Stimulated activated CD4-positive, alpha-beta T cell treated with anti-CD3 and anti-CD28 coated beads, TNF-alpha, amount 100 ng/mL, for 1 hour (primary cell): ENCODE results near the gene CACUL1.
"Not testable (repeated sequence)": the region's sequence is repeated elsewhere in the genome, so short reads cannot be mapped to it uniquely, and the experiment has no call there.

Source experiments
- DNase-seq, 3 donors: peaks; one replicate each; pipeline ENCODE4 v3.0.0-alpha.2; 2020; ENCODE audit warnings: low read depth in 3 of 3, low spot score in 1 of 3

CACUL1 gene

DNA sequence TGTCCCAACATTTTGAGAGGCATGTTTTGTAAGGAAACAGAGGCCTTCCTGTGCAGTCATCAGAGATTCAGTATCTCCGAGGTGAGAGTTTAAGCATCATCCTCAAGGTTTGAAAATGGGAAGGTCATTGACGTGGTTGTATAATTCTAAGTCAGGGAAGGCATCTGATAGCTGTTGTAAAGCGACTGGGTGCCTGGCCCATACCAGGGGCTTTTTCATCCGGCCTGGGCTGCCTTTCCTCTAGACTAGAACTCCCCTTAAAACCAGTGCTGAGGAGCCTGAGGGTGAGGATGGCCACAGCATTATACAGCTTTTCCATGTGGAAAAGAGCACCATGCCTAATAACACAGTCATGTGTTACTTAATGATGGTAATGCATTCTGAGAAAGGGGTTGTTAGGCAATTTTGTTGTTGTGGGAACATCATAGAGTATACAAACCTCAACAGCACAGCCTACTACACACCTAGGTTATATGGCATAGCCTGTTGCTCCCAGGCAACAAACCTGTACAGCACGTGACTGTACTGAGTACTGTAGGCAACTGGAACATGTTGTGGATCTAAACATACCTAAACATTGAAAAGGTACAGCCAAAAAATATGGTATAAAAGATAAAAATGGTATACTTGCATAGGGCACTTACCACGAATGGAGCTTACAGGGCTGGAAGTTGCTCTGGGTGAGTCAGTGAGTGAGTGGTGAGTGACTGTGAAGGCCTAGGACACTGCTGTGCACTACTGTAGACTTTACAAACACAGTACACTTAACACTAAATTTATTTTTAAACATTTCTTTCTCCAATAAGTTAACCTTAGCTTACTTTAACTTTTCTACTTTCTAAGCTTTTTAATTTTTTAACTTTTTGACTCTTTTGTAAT is 13.5 kb upstream of the CACUL1 start:
- DNase-seq, result no peak

DNA sequence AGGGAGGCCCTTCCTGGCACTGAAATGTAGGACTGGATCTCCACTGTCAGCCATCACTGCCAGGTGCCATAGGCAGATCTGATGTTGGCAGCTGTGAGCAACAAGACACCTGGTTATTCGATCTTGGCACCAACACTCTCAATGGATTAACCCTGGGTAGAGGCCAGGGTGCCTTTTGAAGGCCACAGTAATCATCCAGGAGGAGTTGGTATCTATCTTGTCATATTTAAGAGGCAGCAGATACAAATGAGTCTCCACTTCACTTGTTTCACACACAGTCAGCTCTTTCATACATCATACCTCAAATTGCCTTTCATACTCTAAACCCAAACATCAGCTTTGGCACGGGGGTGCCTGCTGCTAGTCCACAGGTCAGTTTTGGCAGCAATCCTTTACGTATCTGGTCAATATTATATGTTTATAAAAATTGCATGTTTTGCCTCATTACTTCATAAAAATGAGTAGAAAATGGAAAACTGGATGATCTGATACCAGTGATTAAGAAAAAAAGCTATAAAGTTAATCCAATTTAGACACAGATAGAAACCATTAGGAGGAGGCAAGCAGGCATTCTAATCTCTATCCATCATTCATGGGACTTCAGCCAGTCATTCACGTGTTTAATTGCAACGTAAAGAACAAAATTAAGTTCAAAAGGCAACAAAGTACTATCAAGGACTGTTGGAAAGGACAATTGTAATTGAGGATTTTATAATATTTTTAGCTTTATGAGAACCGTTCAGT is 12.7 kb upstream of the CACUL1 start:
- no peak for DNase-seq

DNA sequence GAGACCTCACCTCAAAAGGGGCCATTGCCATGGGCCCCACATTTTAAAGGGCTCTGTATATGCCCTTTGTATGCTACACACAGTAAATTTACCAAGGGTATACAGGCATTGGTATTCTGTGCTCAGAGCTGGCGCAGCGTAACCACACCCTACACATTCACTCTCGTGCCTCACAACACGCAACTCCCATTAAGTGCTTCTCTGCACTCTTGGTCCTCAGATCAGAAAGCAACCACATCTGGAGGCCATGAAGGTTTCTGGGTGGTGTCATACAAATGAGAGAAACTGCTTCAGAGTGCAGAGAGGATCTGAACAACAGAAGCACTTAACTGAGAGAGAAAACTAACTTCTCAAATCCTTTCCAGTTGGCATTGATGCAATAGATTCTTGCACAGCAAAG is 9.4 kb upstream of the CACUL1 start:
- DNase-seq, result no peak

DNA sequence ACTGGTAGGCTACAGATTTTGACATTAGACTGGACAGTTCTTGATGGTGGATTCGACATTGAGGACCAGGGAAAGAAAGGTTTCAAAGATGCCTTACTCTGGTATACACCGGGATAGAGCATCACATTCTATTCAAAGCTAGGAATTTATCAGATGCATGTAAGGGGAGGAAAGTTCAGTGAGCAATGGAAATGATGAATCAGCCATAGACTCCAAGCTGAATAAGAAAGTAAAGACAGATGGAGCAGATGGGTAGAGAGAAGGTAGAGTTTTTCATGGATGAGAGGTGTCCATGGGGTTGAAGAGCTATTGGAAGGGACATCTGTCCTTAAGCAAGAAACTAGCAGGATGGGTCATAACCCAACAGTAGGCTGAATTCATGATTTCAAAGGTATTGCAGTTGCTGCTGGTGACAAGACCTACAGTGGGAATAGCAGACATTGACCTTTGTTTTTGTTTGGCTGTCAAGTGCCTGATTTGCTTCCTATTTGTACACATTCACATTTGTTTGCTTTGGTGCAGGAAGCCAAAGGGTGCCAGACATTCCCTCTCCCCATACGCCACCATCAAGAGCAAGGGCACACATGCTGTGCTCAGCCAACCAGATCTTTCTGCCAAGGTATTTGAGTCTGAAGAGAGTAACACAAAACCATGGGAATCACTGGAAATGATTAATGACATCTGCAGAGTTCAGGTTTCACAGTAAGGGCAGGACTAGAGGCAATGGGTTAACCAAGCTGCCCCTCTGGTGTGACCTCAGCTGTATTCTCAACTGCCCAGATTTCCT is 8.6 kb upstream of the CACUL1 start:
- DNase-seq, result no peak

DNA sequence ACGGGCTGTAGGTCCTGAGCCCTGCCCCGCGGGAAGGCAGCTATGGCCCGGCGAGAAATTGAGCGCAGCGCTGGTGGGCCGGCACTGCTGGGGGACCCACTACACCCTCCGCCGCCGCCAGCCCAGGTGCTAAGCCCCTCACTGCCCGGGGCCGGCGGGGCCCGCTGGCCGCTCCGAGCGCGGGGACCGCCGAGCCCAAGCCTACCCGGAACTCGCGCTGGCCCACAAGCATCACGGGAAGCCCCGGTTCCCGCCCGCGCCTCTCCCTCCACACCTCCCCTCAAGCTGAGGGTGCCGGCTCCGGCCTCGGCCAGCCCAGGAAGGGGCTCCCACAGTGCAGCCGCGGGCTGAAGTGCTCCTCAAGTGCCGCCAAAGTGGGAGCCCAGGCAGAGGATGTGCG is 5.5 kb upstream of the CACUL1 start:
- no peak for DNase-seq

DNA sequence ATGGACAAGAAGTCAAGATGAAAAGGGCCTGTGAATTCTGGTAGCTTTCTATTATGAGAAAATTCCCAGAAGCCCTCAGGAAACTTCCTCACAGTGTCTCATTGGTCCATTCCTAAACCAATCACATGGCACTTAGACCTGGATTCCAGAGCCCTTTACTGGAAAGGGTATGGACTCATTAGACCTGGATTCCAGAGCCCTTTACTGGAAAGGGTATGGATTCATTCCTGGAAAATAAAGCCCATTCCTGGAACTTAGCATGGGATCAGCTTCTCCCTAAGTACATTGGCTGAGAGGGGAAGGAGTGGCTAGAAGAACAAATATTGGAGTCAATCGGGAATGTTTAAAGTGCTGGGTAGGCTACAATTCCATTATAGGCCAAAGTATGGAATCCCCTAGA is 3.7 kb upstream of the CACUL1 start:
- no peak for DNase-seq

DNA sequence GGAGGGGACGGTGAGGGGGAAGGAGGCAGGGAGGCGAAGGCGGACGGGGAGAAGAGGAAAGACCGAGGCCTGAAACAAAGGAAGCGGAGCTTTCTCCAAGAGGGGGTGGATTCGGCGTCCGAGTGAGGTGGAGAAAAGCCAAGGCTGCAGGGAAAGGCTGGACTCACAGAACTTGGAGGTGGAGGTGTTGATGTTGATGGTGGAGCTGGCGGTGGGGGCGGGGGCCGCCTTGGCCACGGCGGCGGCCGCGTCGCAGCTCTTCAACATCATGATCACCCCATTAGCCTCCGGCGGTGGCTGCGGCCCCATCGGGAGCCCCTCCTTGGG is 578 bp downstream of the CACUL1 start:
- peak in 1 of 3 donors; percentile 25 for DNase-seq

DNA sequence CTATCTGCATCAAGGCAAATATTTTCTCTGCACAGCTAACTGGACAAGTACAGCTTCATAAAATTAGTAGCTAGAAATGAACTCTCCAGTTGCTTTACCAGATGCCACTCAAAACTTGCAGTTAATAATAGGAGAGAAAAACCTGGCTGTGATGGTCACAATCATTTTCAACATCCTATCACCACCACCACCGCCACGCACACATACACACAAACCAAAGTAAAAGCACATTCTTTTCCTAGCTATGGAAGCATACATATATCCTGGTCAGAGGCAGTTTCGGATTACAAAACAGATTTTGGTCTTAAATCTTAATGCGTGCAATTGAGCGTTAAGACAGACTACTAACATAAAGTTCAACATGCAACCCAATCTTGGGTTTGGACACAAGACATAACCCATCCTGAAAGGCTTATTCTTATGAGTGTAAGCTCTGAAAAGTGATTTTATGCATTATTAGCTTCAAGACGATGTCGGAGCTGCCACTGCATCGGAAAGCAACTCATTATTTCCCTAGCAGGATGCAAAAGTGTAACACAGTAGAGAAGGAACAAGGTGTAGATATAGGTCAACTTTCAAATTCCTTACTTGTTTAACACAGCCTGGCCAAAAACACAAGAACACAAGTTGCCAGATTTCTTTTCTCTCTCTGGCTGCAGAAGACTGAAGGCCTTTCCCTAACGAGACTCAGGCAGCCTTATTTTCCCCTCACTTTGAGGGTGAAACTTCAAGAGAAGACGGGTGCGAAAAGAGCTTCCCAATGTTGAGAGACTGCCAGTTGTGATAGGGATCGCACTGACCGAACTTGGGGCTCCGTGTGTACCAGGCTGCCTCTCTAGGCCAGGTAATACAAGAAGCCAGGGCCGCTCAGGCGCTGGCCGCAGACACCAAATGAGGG is 1.2 kb downstream of the CACUL1 start:
- no peak for DNase-seq

DNA sequence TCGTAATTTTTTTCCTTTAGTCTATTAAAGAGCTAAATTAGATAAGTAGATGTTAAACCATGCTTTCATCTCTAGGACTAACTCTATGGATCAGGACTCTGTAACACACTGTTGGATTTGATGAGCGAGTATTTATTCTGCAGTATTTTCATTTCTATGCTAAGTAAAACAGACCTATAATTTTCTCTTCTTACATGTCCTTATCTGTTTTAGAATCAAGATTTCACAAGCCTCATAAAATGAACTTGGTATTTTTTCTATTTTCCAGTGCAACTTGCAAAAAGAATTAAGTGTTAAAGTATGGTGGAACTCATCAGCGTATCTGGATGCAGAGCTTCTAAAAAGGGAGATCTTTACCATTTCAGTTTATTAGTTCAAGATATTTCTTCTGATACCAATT is 2.4 kb downstream of the CACUL1 start:
- DNase-seq, result no peak

DNA sequence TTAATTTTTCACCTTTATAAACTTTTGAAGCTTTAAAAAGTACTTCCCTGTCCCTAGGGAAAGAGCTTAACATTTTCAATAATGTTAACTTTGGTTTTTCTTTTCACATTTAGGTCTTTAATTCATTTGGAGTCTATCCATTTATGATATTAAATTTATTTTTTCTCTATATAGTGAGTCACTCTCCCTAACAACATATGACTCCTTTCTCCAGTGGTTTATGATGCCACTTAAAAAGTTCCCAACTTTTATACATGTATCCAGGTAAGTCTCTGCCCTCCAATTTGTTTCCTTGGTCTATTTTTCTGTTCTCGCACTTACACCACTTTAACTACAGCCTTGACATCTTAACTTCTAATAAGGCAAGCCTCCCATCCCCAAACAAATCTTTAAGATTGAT is 3.5 kb downstream of the CACUL1 start:
- DNase-seq, result no peak

DNA sequence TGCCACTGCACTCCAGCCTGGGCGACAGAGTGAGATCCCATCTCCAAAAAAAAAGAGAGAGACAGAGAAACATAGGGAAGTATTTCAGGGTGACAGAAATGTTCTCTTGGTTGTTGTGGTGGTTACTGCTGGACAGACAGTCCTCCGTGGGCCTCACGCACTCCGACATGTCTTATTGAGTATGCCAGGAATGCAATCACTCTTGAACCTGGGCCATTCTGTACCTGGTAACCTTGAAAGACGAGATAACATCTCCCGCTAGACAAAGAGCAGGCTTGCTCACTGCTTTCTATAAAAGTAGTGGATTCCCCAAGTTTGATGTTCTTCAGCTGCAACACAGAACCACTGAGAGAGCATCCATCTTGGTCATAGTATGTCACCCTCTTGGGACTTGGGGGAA is 6.7 kb downstream of the CACUL1 start:
- DNase-seq, result no peak

DNA sequence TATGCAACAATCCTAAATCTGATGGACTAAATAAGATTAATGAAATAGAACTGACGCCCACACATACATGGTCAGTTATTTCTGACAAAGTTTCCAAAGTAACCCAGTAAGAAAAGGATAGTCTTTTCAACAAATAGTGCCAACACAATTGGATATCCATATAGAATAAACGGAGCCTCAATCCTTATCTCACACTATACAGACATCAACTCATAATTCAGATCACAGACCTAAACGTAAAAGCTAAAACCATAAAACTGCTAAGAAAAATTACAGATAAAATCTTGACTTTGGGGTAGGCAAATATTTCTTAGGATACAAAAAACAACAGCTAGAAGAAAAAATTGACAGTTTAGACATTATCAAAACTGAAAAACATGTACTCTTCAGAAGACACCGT is 8.5 kb downstream of the CACUL1 start:
- no peak for DNase-seq

DNA sequence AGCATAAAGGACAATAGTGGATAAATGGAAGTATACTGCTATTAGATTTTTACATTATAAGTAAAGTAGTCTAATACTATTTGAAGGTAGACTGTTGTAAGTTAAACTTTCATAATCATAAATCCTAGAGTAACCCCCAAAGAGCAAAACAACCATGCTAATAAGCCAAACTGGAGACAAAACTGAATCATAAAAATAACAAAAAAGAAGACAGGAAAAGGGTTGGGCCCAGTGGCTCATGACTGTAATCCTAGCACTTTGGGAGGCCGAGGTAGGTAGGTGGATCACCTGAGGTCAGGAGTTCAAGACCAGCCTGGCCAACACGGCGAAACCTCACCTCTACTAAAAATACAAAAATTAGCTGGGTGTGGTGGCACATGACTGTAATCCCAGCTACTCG is 9.7 kb downstream of the CACUL1 start:
- DNase-seq, result no peak

DNA sequence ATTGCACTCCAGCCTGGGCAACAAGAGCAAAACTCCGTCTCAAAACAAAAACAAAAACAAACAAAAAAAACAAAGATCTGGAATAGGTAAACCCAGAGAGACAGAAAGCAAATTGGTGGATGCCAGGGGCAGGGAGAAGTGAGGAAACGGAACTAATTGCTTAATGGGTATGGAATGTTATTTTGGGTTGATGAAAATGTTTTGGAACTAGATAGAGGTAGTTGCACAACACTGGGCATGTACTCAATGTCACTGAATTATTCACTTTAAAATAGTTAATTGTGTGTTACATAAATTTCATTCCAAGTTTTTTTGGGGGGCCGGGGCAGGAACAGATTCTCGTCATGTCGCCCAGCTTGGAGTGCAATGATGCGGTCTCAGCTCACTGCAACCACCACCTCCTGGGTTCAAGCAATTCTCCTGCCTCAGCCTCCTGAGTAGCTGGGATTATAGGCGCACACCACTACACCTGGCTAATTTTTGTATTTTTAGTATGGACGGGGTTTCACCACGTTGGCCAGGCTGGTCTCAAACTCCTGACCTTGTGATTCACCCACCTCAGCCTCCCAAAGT is 10.3 kb downstream of the CACUL1 start:
- not testable (repeated sequence) for DNase-seq

DNA sequence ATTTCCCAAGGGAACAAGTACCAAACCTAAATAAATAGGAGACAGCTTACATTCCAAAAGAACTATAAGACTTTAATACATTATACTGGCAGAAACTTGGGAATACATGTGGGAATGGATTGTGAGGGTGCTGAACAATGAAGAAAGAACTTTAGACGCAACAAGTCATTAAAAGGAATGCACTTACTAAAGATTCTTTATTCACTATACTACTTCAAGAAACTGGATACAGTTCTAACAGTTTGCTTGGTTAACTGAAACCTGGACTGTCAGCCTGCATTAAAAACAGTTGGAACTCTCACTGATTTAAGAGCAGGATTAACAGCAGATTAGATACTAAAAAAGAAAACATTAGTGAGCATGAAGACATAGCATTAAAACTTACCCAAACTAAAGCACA is 12.0 kb downstream of the CACUL1 start:
- no peak for DNase-seq

DNA sequence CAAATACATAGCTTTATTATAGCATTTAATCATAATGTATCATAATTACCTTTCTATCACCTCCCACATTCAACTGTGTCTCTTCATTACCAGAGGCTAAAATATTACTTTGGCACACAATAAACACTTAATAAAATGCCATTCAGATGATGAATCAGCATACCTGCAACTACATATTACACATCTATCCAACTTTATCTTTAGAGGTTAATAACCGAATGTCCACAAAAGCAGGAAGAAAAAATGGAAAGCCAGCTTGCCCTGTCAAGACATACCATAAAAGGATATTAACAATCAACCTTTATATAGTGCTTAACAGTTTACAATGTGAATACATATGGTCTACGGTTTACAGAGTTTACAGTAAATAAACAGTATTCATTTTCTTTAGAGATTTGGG is 12.7 kb downstream of the CACUL1 start:
- no peak for DNase-seq

DNA sequence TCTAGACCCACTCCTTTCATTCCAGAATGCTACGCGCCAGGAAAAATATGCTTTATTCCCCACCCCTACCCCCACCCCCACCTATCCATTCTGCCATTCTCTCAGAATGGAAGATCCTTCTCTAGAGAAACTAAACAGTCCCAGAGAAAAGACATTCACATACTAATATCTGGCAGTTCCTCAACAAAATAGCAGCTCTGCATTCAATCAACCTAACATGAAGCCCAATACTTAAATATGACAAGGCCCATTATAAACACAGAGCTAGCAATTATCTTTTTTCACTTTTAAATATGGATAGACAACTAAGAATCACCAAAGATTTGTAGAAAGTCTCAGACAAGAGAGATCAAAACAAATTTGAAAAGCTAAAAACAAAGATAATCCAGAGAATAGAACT is 16.4 kb downstream of the CACUL1 start:
- DNase-seq, result no peak

DNA sequence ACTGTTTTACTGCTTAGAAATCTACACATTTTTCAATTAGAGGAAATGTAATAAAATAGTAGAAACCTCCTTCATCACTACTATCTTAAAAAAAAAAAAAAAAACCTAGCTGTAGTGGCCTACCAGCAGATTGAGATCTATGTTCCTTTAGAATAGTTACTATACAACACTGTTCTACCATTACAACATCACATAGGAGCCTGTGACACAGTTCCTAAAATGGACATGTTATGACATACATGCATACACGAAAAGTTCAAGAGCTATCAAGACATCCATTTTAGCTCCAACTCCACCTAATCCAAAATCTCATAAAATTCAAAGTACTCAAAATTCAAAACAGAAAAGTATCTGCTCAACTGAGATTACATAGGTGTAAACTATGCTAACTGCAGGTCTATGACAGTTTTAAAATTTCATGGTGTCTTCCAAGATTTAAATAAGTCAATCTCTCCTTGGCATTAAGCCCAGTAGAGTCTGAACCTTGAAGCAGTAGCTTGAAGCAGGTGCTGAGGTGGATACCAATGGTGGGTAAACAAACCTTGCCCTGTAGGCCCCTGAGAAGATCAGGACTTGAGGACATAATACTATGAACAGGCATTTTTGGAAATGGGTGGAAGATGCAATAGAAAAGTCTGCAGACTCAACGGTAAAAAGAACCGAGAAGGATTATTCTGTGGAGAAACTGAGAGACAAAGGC is 17.0 kb downstream of the CACUL1 start:
- DNase-seq, result no peak

DNA sequence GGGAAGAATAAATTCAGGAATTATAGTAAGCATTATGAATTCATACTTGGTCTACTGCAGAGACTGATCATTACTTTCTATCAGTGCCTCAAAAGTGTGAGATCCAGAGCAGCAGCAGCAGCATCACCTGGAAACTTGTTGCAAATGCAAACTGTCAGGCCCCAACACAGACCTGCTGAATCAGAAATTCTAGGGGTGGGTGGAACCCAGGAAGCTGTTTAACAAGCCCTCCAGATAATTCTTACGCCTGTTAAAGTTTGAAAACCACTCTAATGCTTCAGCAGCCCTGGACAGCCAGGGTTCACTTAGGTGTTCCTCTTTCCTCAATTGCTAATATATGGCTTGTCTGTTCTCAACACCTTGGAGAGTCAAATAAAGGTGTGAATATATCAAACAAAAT is 19.5 kb downstream of the CACUL1 start:
- DNase-seq, result no peak

DNA sequence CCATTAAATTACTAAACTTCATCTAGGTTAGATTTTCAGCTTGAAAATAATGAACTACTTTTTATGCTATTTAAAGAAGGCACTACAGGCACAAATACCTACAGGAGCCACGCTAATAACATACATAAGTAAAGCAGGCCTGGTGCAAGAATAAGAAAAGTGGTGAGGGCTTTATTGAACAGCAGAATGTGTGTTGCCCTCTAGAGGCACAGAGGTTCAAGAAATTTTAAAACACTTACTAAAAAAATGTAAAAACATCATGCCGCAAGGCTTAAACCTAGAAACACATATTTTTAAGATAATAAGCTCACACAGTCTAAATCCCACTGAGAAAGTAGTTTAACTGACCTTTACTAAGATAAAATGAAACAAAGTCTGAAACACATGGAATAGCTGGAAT is 20.3 kb downstream of the CACUL1 start:
- no peak for DNase-seq
